Prostate gland (tissue), 2 donors: ENCODE data around the gene GABRB2. TPM values are rescaled to one million over a fixed set of nuclear protein-coding genes. Genes with fewer than 3 reads are reported as not detected.

Experiments
- DNase-seq: peaks from one replicate; pipeline ENCODE4 v3.0.0-alpha.2; 2019; ENCODE audit warnings: low spot score
- H3K27ac ChIP-seq, 2 donors: fragments of 200-600 bp; sonication (generic); 2 replicates each; pipeline ENCODE4 v1.5.1; 2017 to 2019
- H3K27me3 ChIP-seq: fragments of 200-600 bp; sonication (generic); replicated peaks from 2 replicates; pipeline ENCODE4 v1.5.1; 2019; ENCODE audit not compliant: insufficient read depth
- H3K36me3 ChIP-seq, 2 donors: fragments of 200-600 bp; sonication (generic); 1 replicate in 1 of 2; 2 replicates in 1 of 2; pipeline versions ENCODE4 v1.5.1 to v1.8.1; 2017 to 2019
- H3K4me1 ChIP-seq: fragments of 200-600 bp; sonication (generic); replicated peaks from 2 replicates; pipeline ENCODE4 v1.5.1; 2019
- H3K4me3 ChIP-seq, 2 donors: fragments of 200-600 bp; sonication (generic); 2 replicates each; pipeline ENCODE4 v1.5.1; 2017 to 2019
- H3K9me3 ChIP-seq: fragments of 200-600 bp; sonication (generic); 2 replicates; pipeline ENCODE4 v1.5.1; 2017
- POLR2A ChIP-seq: fragments of 450-650 bp; IDR thresholded peaks from one replicate; pipeline ENCODE4 v1.6.1; 2016; ENCODE audit warnings: antibody characterized with exemption, mild to moderate bottlenecking
- POLR2AphosphoS5 ChIP-seq: sonication (generic); formaldehyde crosslinking; IDR thresholded peaks from one replicate; pipeline ENCODE4 v1.6.1; 2017; ENCODE audit warnings: antibody characterized with exemption
- WGBS: methylation state at CpG from one replicate; pipeline ENCODE4 v1.1.5; 2018; 5-methylcytosine and 5-hydroxymethylcytosine counted together
- intact Hi-C: fragments of 100-400 bp; cut with DNase I; formaldehyde crosslinking; loops from one replicate; pipeline ENCODE4 v1.14.2; 2022
- total RNA-seq, 2 donors: library from RNA; depleted of rRNA; stranded (reverse); fragments of >200 nt; gene quantifications; one replicate each; pipeline ENCODE4 v1.1.0, GENCODE V29; 2016
- TF ChIP-seq, protein P1 (sequence below), 4 experiments: fragments of 200-600 bp in 2 of 4; fragments of 450-650 bp in 2 of 4; sonication (generic) in 2 of 4; IDR thresholded peaks; 1 replicate in 3 of 4; 2 replicates in 1 of 4; pipeline ENCODE4 v1.5.1; 2016 to 2019; ENCODE audit warnings: antibody characterized with exemption in 4 of 4, mild to moderate bottlenecking in 2 of 4, moderate library complexity in 2 of 4

The GABRB2 gene
- total RNA-seq, 2 donors from 2014 or later = 1.1 TPM; not detected in 1

DNA sequence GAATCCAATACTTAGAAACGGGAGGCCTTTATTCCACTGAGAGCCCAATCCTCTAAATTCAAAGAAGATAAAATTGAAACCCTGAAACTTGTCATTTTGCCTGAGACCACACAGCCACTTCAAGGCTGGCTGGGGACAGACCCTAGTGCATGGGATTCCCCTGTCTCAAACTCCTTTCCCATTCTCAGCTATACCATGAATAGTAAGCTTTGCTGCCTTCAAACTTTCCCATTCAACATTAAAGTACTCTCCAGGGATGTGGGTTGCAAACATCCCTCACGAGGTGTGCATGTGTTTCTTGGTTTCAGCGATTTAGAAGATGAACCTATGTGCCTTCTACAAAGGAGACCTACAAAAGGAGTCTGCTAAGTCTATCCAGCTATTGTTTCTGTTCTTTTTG, 64.6 kb downstream of the GABRB2 start:
- WGBS = 75% methylated on average over 3 of the region's 3 CpGs
- no peak for TF ChIP-seq POLR2AphosphoS5
- no peak for TF ChIP-seq POLR2A
- TF ChIP-seq, protein P1, sequence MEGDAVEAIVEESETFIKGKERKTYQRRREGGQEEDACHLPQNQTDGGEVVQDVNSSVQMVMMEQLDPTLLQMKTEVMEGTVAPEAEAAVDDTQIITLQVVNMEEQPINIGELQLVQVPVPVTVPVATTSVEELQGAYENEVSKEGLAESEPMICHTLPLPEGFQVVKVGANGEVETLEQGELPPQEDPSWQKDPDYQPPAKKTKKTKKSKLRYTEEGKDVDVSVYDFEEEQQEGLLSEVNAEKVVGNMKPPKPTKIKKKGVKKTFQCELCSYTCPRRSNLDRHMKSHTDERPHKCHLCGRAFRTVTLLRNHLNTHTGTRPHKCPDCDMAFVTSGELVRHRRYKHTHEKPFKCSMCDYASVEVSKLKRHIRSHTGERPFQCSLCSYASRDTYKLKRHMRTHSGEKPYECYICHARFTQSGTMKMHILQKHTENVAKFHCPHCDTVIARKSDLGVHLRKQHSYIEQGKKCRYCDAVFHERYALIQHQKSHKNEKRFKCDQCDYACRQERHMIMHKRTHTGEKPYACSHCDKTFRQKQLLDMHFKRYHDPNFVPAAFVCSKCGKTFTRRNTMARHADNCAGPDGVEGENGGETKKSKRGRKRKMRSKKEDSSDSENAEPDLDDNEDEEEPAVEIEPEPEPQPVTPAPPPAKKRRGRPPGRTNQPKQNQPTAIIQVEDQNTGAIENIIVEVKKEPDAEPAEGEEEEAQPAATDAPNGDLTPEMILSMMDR (IDR thresholded peaks at IDR 0.05) = no peak

DNA sequence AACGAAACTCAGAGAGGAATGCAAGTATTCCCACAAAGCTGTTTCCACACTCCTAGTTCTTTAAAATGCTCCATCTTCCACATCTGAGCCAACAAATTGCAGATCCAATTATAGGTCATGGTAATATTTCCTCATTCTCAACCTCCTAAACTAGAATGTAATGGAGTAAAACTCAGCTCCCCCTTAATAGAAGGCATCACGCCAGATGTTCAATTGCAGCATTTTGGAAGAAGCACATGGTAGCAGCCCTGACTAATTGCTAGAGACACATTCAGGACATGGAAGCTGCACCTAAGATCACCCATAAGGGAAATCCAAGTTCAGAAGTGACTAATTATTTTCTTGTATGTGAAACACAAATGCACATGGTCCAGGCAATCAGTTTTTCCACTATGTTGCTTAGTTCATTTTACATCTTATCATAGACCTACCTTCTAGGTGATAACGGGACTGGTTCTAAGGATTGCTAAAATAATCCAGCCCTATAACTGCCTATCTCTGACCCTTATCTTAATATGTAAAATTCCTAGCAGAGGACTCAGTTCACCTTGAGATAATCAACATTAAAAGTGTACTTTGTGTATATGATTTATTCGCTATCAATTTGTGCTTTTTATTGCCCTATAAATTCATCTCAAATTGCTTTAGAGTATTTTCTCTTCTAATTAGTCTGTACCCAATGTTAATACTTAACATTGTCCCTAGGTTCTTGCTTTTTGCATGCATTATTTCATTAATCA, 75.1 kb downstream of the GABRB2 start:
- no peaks in the 10 kb centered on the region for H3K27me3 ChIP-seq
- no peaks in the 10 kb centered on the region for H3K9me3 ChIP-seq
- TF ChIP-seq, protein P1 (IDR thresholded peaks at IDR 0.05) = no peak
- TF ChIP-seq POLR2AphosphoS5 = no peak
- TF ChIP-seq POLR2A = no peak
- intact Hi-C loops = no loop called here
- no peak overlapping the region for H3K4me3 ChIP-seq
- H3K4me1 ChIP-seq = no peaks in the 10 kb centered on the region
- DNase-seq = no peak
- WGBS = 58% methylated on average over 4 of the region's 4 CpGs
- no peaks in the 10 kb centered on the region for H3K36me3 ChIP-seq
- no peak overlapping the region for H3K27ac ChIP-seq

More for the DNA sequence above, 64.6 kb downstream of the GABRB2 start:
- intact Hi-C loops = no loop called here
- Histone ChIP-seq H3K9me3 (no peaks in the 10 kb centered on the region), H3K4me1 (no peaks in the 10 kb centered on the region), H3K4me3 (no peak overlapping the region), H3K36me3 (no peaks in the 10 kb centered on the region), H3K27me3 (no peaks in the 10 kb centered on the region), H3K27ac (no peak overlapping the region)
- DNase-seq = no peak

DNA sequence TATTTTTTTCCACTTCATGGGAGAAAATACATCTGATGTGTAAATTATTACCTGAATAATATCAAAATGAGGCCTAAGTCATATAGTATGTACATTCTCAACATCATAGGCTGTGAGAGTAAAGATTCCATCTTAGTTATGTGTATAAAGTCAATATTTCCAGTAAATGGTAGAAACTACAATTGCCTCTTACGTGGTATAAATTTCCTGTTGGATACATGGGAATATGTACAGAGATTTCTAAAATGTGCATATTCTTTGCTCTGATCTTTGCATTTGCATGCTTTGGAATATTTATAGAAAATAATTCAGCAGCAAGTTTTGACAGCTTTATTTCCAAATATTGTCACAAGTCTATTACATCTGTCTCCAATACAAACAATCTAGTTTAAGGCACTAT, 78.8 kb downstream of the GABRB2 start:
- intact Hi-C loops = no loop called here
- no peaks in the 10 kb centered on the region for H3K4me1 ChIP-seq
- TF ChIP-seq POLR2AphosphoS5 = no peak
- TF ChIP-seq, protein P1 (IDR thresholded peaks at IDR 0.05) = no peak
- TF ChIP-seq POLR2A = no peak
- 66% methylated on average over 1 of the region's 1 CpG for WGBS
- H3K9me3 ChIP-seq = no peaks in the 10 kb centered on the region
- no peak overlapping the region for H3K4me3 ChIP-seq
- no peaks in the 10 kb centered on the region for H3K36me3 ChIP-seq
- no peak for DNase-seq
- no peaks in the 10 kb centered on the region for H3K27me3 ChIP-seq
- H3K27ac ChIP-seq = no peak overlapping the region

DNA sequence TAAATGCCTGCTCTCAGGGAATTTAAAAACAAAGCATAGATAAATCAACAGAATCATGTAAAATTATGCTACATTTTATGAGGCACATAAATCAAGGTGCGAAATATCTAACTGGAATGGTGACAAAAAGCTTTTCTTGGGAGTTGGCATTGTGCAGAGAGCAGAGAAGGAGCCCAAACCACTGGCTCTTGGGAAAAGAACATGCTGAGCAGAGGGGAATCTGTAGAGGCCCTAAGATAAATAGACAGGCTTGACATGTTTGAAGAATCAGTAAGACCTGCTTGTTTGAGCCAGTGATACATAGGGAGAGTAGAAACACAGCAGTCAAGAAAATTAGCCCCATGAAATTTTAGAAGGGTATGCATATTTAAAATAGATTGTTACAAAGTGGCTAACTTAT, 85.8 kb downstream of the GABRB2 start:
- Histone ChIP-seq H3K36me3 (no peaks in the 10 kb centered on the region), H3K27ac (no peak overlapping the region), H3K27me3 (no peaks in the 10 kb centered on the region), H3K4me1 (no peaks in the 10 kb centered on the region), H3K4me3 (no peak overlapping the region), H3K9me3 (no peaks in the 10 kb centered on the region)
- TF ChIP-seq POLR2AphosphoS5 (no peak), POLR2A (no peak)
- TF ChIP-seq, protein P1 (IDR thresholded peaks at IDR 0.05) = no peak
- 47% methylated on average over 1 of the region's 1 CpG for WGBS
- intact Hi-C loops = no loop called here
- DNase-seq = no peak

DNA sequence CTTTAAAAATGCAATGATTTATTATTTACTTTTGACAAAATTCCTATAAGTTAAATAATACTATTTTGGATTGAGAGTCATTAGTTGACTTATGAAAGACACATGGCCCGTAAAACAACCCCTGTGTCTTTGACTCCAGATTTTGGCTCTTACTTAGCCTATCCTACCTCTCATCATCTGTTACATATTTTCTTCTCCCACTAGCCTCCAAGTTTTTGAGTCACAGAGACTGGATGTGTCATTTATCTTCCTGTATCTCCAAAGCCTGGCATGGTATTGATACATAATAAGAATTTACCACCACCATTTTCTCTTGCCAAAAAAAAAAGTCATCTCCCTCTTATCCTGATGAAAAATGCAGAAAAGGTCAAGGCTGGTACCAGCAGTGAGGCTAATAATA, 99.9 kb downstream of the GABRB2 start:
- TF ChIP-seq POLR2A (no peak), POLR2AphosphoS5 (no peak)
- TF ChIP-seq, protein P1 (IDR thresholded peaks at IDR 0.05) = no peak
- H3K27ac ChIP-seq = no peak overlapping the region
- intact Hi-C loops = no loop called here
- no peaks in the 10 kb centered on the region for H3K9me3 ChIP-seq
- no peaks in the 10 kb centered on the region for H3K4me1 ChIP-seq
- no peak overlapping the region for H3K4me3 ChIP-seq
- H3K36me3 ChIP-seq = no peaks in the 10 kb centered on the region
- H3K27me3 ChIP-seq = no peaks in the 10 kb centered on the region
- DNase-seq = no peak
- WGBS = 91% methylated on average over 1 of the region's 1 CpG
